HG03378 (cell line): Measurements from ENCODE around the gene FOSL1.

Experiments used
- ATAC-seq: cut with Tn5 transposase; IDR thresholded peaks from one replicate; pipeline ENCODE4 v1.9.1; 2021; ENCODE audit warnings: mild to moderate bottlenecking, moderate library complexity; ENCODE audit not compliant: unreplicated experiment

Gene FOSL1

DNA sequence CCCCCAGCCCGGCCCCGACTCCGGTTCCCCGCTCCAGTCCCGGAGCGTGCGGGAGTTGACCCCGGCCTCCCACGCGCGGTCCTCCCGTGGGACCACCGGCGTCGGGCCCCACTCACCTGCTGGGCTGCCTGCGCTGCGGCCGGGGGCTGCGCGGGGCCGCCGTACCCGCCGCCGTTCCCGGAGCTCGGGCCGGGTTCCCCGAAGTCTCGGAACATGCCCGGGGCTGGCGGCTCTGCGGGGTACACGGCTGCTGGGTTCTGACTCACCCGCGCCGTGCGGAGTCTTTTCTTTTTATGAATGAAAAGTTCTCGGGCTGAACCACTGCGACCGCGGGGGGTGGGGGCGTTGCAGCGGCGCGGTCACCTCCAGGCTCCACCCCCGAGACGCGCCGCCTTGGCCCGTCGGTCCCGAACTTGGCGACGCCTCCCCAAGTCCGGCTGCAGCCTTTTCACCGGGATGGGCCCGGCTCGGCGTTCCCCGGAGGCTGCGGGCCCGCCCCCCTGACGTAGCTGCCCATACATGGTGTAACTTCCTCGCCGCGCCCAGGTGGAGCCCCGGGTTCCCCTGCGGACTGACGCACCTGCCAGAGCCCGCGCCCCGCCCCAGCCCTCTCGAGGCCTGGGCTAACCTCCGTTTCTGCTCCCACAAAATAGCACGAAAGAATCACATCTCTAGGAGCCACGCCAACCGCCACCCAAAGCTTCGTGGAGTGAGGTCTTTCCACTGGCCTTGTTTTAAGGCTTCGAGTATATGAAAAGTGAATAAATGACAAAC lies at the start of gene FOSL1:
Gene FOSL1 (minus strand): TSS at position 264 of the 774 bp plus-strand sequence. CDS start 49 bp downstream, at position 215.
- peak; percentile 49 for ATAC-seq

DNA sequence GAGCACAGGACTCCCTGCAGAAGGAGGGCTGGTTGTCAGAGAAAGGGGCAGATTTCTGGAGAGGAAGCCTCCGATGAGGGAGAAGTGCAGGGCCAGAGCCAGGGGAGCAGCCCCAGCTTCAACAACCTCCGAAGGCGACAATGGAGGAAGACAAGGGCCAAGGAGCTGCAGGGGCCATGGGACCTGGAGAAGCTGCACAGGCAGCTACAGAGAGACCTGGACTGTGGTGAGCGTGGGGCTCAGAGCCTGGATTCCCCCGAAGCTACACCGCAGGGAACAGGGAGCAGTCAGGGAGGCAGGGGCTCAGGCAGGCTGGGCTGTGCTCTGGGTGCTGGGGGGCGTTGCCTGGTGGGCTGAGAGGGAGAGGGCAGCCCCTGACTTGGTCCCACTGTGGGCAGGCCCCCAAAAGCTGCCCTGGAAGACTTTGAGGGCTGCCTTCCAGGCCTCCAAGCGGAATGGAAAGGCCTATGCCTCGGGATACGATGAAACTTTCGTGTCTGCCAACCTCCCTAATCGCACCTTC lies 47.5 kb upstream of the FOSL1 start:
- no peak for ATAC-seq

- no peak for ATAC-seq
Observed at GRCh38 chr11:65947133-65947532, 46.9 kb upstream of the FOSL1 start.

- ATAC-seq, result no peak
Observed at GRCh38 chr11:65946655-65947054, 46.5 kb upstream of the FOSL1 start.

DNA sequence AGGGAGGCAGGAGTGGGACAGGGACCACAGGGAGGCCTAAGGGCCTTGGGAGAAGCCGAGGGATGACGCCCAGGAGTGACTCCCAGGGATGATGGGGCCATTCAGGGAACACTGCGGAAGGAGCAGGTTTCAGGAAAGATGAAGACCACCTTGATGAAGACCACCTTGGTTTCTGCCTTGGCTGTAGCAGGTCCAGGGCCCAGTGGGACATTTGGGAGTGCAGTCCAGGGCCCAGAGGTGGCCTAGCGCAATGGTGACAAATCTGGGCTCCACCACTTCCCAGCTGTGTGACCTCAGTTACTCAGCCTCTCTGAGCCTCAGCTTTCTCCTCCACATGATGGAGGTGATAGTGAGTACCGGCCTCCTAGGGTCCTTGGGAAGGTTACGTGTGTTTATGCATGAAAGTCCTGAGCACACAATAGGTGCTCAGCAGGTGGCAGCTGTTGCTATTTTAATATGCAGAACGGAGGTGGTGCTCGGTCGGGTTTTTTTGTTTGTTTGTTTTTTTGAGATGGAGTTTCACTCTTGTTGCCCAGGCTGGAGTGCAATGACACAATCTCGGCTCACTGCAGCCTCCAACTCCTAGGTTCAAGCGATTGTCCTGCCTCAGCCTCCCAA lies 45.9 kb upstream of the FOSL1 start:
- no peak for ATAC-seq

GRCh38 chr11:65945430-65945911 lies 45.3 kb upstream of the FOSL1 start, which contains the start of gene TSGA10IP:
Gene TSGA10IP, plus strand, starts transcription at chr11:65945480. Its CDS starts 196 bp downstream, at chr11:65945676.
- no peak for ATAC-seq

- ATAC-seq, result no peak
Observed at GRCh38 chr11:65944767-65945166, 44.6 kb upstream of the FOSL1 start.

DNA sequence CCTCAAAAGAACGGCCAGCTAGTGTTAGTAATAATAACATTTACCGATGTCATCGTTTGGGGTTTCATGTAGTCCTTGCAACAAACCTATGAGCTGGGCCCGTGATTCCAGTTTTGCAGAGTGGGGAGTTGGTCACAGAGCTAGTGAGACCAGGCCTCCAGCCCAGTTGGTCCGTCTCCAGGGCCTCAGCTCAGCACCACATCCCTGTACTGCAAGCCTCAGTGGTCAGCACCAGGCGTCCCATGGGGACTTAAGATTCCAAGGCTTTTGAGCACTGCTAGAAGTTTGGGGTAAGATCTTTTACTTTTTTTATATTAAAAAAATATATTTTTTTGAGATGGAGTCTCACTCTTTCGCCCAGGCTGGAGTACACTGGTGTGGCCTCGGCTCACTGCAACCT lies 44.0 kb upstream of the FOSL1 start:
- no peak for ATAC-seq

- no peak for ATAC-seq
Observed at GRCh38 chr11:65942531-65942930, 42.3 kb upstream of the FOSL1 start.

GRCh38 chr11:65941720-65942310 lies 41.6 kb upstream of the FOSL1 start:
- ATAC-seq, result no peak

DNA sequence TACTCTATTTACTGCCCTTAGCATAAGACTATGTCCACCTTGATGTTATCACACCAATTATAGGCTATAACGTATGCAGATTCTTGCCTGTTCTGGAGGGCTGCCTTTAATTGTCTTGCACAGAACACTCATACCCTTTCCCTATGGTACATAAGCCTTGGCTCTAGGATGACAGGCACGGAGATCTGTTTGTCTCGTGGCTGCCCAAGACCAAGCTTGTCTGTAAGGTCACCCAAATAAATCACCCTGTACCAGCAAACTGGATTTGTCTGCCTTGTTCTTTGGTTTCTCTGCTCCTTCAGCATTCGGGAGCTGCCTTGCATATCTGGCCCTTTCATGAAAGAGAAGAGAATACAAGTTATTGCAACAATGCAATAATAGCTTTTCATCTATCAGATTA lies 37.6 kb upstream of the FOSL1 start:
- ATAC-seq, result no peak

- ATAC-seq, result no peak
Observed at GRCh38 chr11:65934014-65934413, 33.8 kb upstream of the FOSL1 start.

DNA sequence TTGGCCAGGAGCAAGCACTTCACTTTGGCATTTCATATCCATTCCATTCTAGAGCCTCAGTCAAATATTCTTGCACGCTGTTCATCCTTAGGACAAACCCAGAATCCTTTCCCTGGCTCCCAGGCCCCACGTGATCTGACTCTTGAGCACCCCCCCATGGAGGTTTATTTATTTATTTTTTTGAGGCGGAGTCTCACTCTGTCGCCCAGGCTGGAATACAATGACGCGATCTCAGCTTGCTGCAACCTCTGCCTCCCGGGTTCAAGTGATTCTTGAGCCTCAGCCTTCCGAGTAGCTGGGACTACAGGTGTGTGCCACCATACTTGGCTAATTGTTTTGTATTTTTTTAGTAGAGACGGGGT lies 32.4 kb upstream of the FOSL1 start:
- ATAC-seq, result no peak

DNA sequence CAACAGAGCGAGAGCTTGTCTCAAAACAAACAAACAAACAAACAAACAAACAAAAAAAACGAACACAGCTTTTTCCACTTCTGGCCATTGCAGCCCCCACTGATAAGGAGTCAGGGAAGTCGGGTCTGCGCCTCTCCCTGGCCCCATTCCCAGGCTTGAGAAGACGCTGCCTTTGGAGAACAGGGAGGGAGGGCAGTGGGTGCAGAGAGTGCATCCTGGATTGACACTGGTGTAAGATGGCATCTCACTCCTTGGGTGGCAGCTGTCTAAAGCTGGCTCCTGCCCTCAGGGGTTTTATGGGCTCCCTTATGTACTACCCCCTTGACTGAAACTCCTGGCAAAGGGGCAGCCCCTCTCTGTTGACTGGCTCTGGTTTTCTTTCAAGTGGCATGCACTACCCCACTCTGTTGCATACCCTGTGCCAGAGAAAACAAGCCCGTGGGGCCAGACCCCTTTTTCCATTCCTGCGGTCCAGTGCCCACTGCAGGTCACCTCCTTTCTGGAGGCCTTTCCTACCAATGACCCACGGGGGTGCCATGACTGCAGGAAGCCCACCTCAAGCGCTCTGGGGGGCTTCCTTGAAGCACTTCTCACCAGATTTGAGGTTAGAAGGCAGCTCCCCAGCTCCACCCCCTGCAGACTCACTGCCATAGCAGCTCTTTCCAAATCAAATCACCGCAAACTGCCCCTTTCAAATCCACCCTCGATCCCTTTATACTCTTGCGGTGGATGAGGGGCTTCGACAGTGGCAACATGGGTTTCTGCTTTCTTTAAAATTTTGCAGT lies 31.8 kb upstream of the FOSL1 start:
- ATAC-seq, result no peak

GRCh38 chr11:65928667-65929066 lies 28.5 kb upstream of the FOSL1 start:
- ATAC-seq, result no peak

- ATAC-seq, result peak; percentile 58
Observed at GRCh38 chr11:65927904-65928397, 27.8 kb upstream of the FOSL1 start.

DNA sequence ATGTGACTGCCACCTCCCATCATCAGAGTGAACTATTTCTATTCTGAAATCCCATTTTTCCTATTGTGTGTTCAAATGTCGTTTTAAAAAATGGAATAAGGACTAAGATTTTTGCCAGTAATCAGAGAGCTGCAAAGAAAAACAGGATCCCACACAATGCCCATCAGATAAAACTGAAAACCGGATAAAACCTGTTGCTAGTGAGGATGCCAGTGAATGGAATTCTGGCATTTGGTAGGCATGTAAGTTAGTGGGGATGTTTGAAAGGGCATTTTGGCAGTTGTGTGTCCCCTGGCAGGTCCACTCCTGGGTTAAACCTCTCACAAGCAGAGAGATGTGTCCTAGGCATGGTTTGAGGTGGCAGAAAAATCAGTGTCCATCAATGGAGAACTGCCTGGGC lies 25.2 kb upstream of the FOSL1 start:
- ATAC-seq, result no peak

GRCh38 chr11:65922565-65922964 lies 22.4 kb upstream of the FOSL1 start:
- no peak for ATAC-seq

GRCh38 chr11:65921876-65922275 lies 21.7 kb upstream of the FOSL1 start:
- ATAC-seq, result no peak

GRCh38 chr11:65921033-65921555 lies 20.9 kb upstream of the FOSL1 start:
- no peak for ATAC-seq
